HG03025 (cell line): ENCODE measurements around the gene NFKBIE.
A peak's percentile ranks its signal among the peaks of the same experiment; 100 is the strongest.
"Not testable (repeated sequence)": the region's sequence is repeated elsewhere in the genome, so short reads cannot be mapped to it uniquely, and the experiment has no call there.

Experiments used
- ATAC-seq: cut with Tn5 transposase; IDR thresholded peaks from one replicate; pipeline ENCODE4 v1.9.1; 2021; ENCODE audit warnings: mild to moderate bottlenecking, moderate library complexity; ENCODE audit not compliant: unreplicated experiment, low FRiP score

The NFKBIE gene

GRCh38 chr6:44247338-44248302 is 17.7 kb downstream of the NFKBIE start:
- ATAC-seq = peak; percentile 23

- peak; percentile 60 for ATAC-seq
Measured at GRCh38 chr6:44246663-44247337, 18.6 kb downstream of the NFKBIE start, which contains the start of gene HSP90AB1. HSP90AB1 (plus strand) TSS chr6:44247101; CDS start chr6:44248630, 1,529 bp downstream.

GRCh38 chr6:44245912-44246662 is 19.3 kb downstream of the NFKBIE start:
- peak; percentile 51 for ATAC-seq

GRCh38 chr6:44245391-44245911 is 19.9 kb downstream of the NFKBIE start:
- no peak for ATAC-seq

- ATAC-seq = no peak
Measured at GRCh38 chr6:44243345-44243744, 22.0 kb downstream of the NFKBIE start.

- no peak for ATAC-seq
Measured at GRCh38 chr6:44238687-44239350, 26.5 kb downstream of the NFKBIE start.

GRCh38 chr6:44237813-44238433 is 27.4 kb downstream of the NFKBIE start:
- peak; percentile 82 for ATAC-seq

GRCh38 chr6:44237021-44237812 is 28.1 kb downstream of the NFKBIE start:
- ATAC-seq = peak; percentile 58

- ATAC-seq = no peak
Measured at GRCh38 chr6:44235891-44236516, 29.3 kb downstream of the NFKBIE start.

- no peak for ATAC-seq
Measured at GRCh38 chr6:44235269-44235668, 30.1 kb downstream of the NFKBIE start.

GRCh38 chr6:44234101-44235025 is 31.0 kb downstream of the NFKBIE start:
- no peak for ATAC-seq

- ATAC-seq = no peak
Measured at GRCh38 chr6:44233567-44234100, 31.7 kb downstream of the NFKBIE start.

- no peak for ATAC-seq
Measured at GRCh38 chr6:44232676-44233566, 32.4 kb downstream of the NFKBIE start.

- not testable (repeated sequence) for ATAC-seq
Measured at GRCh38 chr6:44231426-44231825, 33.9 kb downstream of the NFKBIE start.

- ATAC-seq = no peak
Measured at GRCh38 chr6:44230034-44230675, 35.2 kb downstream of the NFKBIE start.
